Measurements from ENCODE around the gene TAF1B. TPM values are rescaled to one million over a fixed set of nuclear protein-coding genes. Genes with fewer than 3 reads are reported as not detected.

The TAF1B gene
- total RNA-seq, 1 donor: 41.3 TPM

DNA sequence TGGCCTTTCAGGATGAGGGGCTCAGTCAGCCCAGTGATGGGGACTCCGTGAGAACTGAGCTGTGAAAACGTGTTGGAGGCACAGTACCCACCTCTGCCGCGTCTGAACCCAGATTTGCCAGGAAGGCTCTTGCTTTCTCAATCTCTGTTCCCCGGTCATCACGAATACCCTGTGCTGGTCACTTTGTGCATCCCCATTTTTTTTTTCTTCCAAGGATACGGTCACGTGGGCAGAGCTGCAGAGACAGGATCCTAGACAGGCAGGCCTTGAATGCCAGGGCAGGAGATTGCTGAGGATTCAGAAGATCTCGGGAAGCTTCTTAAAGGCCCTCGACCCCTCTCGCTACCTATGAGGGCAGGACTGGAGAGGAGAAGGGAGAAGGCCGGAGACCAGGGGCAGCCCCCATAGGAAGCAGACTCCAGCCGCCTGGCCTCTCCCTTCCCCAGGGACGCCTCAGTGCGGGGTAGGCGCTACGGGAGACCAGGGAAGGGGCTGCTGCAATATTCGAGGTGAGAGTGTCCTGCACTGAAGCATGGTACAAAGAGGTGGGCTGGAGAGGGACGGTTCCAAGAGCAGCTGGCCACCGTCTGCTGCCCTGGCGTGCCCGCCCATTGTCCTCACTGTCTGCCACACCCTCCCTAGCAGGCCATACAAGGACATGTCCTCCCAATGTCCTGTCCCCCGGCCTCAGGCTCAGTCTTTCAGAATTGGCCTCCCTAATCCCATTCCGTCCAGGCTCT lies 29.0 kb upstream of the TAF1B start:
- Histone ChIP-seq H2AFZ (ENCODE audit: low read length) (peak overlapping the region; percentile 94), H3K27me3 (ENCODE audit: insufficient read depth, low read length) (no peaks in the 10 kb centered on the region), H4K20me1 (ENCODE audit: insufficient read depth, low read length) (no peaks in the 10 kb centered on the region), H3K79me2 (ENCODE audit: insufficient read depth, low read length) (no peaks in the 10 kb centered on the region), H3K4me3 (ENCODE audit: insufficient read depth, low read length) (peak overlapping the region; percentile 64), H3K27ac (ENCODE audit: low read depth, low read length) (no peak overlapping the region), H3K9me3 (ENCODE audit: low read depth, low read length) (no peaks in the 10 kb centered on the region), H3K4me2 (ENCODE audit: insufficient read depth, low read length) (peak overlapping the region; percentile 70), H3K4me1 (ENCODE audit: insufficient read depth, low read length) (peaks cover 9% of the 10 kb centered on the region), H3K36me3 (ENCODE audit: insufficient read depth, low read length) (no peaks in the 10 kb centered on the region)
- TF ChIP-seq, protein P1, sequence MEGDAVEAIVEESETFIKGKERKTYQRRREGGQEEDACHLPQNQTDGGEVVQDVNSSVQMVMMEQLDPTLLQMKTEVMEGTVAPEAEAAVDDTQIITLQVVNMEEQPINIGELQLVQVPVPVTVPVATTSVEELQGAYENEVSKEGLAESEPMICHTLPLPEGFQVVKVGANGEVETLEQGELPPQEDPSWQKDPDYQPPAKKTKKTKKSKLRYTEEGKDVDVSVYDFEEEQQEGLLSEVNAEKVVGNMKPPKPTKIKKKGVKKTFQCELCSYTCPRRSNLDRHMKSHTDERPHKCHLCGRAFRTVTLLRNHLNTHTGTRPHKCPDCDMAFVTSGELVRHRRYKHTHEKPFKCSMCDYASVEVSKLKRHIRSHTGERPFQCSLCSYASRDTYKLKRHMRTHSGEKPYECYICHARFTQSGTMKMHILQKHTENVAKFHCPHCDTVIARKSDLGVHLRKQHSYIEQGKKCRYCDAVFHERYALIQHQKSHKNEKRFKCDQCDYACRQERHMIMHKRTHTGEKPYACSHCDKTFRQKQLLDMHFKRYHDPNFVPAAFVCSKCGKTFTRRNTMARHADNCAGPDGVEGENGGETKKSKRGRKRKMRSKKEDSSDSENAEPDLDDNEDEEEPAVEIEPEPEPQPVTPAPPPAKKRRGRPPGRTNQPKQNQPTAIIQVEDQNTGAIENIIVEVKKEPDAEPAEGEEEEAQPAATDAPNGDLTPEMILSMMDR (IDR thresholded peaks at IDR 0.05; ENCODE audit: extremely low read depth, low read depth, low read length): no peak
- DNase-seq (ENCODE audit: insufficient read length, low spot score, missing footprints): peak; percentile 65

DNA sequence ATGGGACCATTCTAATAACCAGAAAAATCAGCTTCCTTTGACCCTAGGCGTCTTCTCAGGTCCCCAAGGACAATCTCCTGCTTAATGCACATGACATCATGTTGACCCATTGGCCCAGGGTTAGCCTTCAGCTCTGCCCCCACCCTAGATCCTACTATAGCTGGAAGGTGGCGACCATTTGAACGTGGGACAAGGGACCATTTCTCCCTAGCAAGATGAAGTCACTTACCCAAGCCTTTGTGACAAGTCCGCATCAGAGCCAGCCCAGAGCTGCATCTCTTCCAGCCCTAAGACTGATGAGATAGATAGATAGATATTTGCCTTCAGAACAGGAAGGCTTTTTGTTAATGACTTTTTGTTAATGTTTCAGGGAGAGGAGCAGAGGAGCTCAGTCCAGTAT lies 28.2 kb upstream of the TAF1B start:
- H3K4me3 ChIP-seq (ENCODE audit: insufficient read depth, low read length): no peak overlapping the region
- H3K79me2 ChIP-seq (ENCODE audit: insufficient read depth, low read length): no peaks in the 10 kb centered on the region
- no peaks in the 10 kb centered on the region for H3K36me3 ChIP-seq (ENCODE audit: insufficient read depth, low read length)
- no peaks in the 10 kb centered on the region for H3K9me3 ChIP-seq (ENCODE audit: low read depth, low read length)
- no peak overlapping the region for H3K27ac ChIP-seq (ENCODE audit: low read depth, low read length)
- no peaks in the 10 kb centered on the region for H3K27me3 ChIP-seq (ENCODE audit: insufficient read depth, low read length)
- peaks cover 14% of the 10 kb centered on the region for H3K4me1 ChIP-seq (ENCODE audit: insufficient read depth, low read length)
- TF ChIP-seq, protein P1 (IDR thresholded peaks at IDR 0.05; ENCODE audit: extremely low read depth, low read depth, low read length): no peak
- no peaks in the 10 kb centered on the region for H4K20me1 ChIP-seq (ENCODE audit: insufficient read depth, low read length)
- no peak overlapping the region for H2AFZ ChIP-seq (ENCODE audit: low read length)
- peak; percentile 22 for DNase-seq (ENCODE audit: insufficient read length, low spot score, missing footprints)
- no peak overlapping the region for H3K4me2 ChIP-seq (ENCODE audit: insufficient read depth, low read length)

DNA sequence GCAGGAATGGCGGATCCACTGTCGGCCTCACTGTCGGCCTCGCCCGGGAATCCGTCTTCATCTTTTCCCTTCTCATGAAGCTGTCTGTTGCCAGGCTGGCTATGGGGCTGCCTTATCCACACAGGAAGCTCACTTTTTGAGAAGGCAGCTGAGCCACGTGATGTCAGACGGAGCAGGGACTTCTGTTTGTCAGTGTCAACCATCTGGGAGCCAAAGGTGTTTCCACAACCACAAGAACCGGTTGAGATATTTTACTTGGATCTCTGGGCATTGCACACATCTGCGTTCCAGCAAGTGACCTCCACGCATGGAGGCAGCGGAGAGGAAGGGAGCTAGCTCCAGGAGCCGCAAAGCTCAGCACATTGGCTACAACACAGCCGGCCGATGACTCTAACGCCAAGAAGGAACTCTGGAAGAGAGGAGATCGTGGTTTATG lies 27.4 kb upstream of the TAF1B start:
- no peak overlapping the region for H3K4me2 ChIP-seq (ENCODE audit: insufficient read depth, low read length)
- peaks cover 17% of the 10 kb centered on the region for H3K4me1 ChIP-seq (ENCODE audit: insufficient read depth, low read length)
- TF ChIP-seq, protein P1 (IDR thresholded peaks at IDR 0.05; ENCODE audit: extremely low read depth, low read depth, low read length): no peak
- H3K27ac ChIP-seq (ENCODE audit: low read depth, low read length): no peak overlapping the region
- no peaks in the 10 kb centered on the region for H3K27me3 ChIP-seq (ENCODE audit: insufficient read depth, low read length)
- no peaks in the 10 kb centered on the region for H3K9me3 ChIP-seq (ENCODE audit: low read depth, low read length)
- H3K79me2 ChIP-seq (ENCODE audit: insufficient read depth, low read length): no peaks in the 10 kb centered on the region
- H3K36me3 ChIP-seq (ENCODE audit: insufficient read depth, low read length): no peaks in the 10 kb centered on the region
- peak; percentile 55 for DNase-seq (ENCODE audit: insufficient read length, low spot score, missing footprints)
- no peaks in the 10 kb centered on the region for H4K20me1 ChIP-seq (ENCODE audit: insufficient read depth, low read length)
- peak overlapping the region; percentile 25 for H2AFZ ChIP-seq (ENCODE audit: low read length)
- H3K4me3 ChIP-seq (ENCODE audit: insufficient read depth, low read length): no peak overlapping the region

DNA sequence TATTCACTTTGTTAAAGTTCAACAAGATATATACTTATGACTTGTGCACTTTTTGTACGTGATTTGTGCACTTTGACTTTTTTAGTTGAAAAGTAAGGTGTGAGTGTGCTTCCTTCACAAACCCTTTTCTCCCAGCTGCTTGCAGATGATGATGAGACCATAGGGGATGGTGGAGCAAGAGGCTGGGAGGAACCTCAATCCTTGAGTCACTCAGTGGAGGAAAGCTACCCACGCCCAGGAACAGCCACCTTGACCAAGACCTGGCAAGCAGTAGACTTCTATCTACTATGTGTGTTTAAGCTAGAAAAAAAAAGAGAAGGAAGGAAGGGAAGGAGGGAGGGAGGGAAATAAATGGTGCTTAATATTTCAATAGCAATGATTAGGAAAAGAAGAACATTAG lies 25.2 kb upstream of the TAF1B start:
- H3K4me2 ChIP-seq (ENCODE audit: insufficient read depth, low read length): no peak overlapping the region
- no peaks in the 10 kb centered on the region for H3K36me3 ChIP-seq (ENCODE audit: insufficient read depth, low read length)
- no peaks in the 10 kb centered on the region for H3K27me3 ChIP-seq (ENCODE audit: insufficient read depth, low read length)
- H3K79me2 ChIP-seq (ENCODE audit: insufficient read depth, low read length): no peaks in the 10 kb centered on the region
- no peak overlapping the region for H3K4me3 ChIP-seq (ENCODE audit: insufficient read depth, low read length)
- TF ChIP-seq, protein P1 (IDR thresholded peaks at IDR 0.05; ENCODE audit: extremely low read depth, low read depth, low read length): no peak
- H2AFZ ChIP-seq (ENCODE audit: low read length): no peak overlapping the region
- H4K20me1 ChIP-seq (ENCODE audit: insufficient read depth, low read length): no peaks in the 10 kb centered on the region
- peaks cover 17% of the 10 kb centered on the region for H3K4me1 ChIP-seq (ENCODE audit: insufficient read depth, low read length)
- H3K27ac ChIP-seq (ENCODE audit: low read depth, low read length): no peak overlapping the region
- peak; percentile 66 for DNase-seq (ENCODE audit: insufficient read length, low spot score, missing footprints)
- no peaks in the 10 kb centered on the region for H3K9me3 ChIP-seq (ENCODE audit: low read depth, low read length)

Data from osteoblast (primary cell).